Mesothelial cell of epicardium (in vitro differentiated cells): Measurements from ENCODE around the gene MAGEA10. TPM values are rescaled to one million over a fixed set of nuclear protein-coding genes. Genes with fewer than 3 reads are reported as not detected.
"Not testable (repeated sequence)": the region's sequence is repeated elsewhere in the genome, so short reads cannot be mapped to it uniquely, and the experiment has no call there.

Experiments used
- DNase-seq, 2 experiments: peaks; one replicate each; pipeline ENCODE4 v3.0.0; 2021; ENCODE audit warnings: low spot score in 2 of 2; ENCODE audit not compliant: unreplicated experiment in 2 of 2
- H3K27ac Mint-ChIP-seq: 2 replicates; pipeline ENCODE4 v1.8.0; 2021; ENCODE audit warnings: mixed read lengths
- H3K27me3 Mint-ChIP-seq: 2 replicates; pipeline ENCODE4 v1.8.0; 2021; ENCODE audit warnings: low read depth, mixed read lengths
- H3K36me3 Mint-ChIP-seq: 2 replicates; pipeline ENCODE4 v1.8.0; 2021; ENCODE audit warnings: mixed read lengths
- H3K4me1 Mint-ChIP-seq: 2 replicates; pipeline ENCODE4 v1.8.0; 2021; ENCODE audit warnings: mixed read lengths
- H3K4me3 Mint-ChIP-seq: 2 replicates; pipeline ENCODE4 v1.8.0; 2021; ENCODE audit warnings: mild to moderate bottlenecking, moderate library complexity, mixed read lengths
- H3K9me3 Mint-ChIP-seq: 2 replicates; pipeline ENCODE4 v1.8.0; 2021; ENCODE audit warnings: mixed read lengths
- total RNA-seq: library from RNA; stranded (reverse); gene quantifications from 3 replicates; pipeline ENCODE4 v1.2.1, GENCODE V29; 2021
- TF ChIP-seq, protein P1 (sequence below): fragments of 200-600 bp; sonication (generic); IDR thresholded peaks from one replicate; pipeline ENCODE4 v1.5.0; 2021; ENCODE audit warnings: antibody characterized with exemption; ENCODE audit not compliant: unreplicated experiment

The MAGEA10 gene
- not detected in 3 replicates for total RNA-seq

DNA sequence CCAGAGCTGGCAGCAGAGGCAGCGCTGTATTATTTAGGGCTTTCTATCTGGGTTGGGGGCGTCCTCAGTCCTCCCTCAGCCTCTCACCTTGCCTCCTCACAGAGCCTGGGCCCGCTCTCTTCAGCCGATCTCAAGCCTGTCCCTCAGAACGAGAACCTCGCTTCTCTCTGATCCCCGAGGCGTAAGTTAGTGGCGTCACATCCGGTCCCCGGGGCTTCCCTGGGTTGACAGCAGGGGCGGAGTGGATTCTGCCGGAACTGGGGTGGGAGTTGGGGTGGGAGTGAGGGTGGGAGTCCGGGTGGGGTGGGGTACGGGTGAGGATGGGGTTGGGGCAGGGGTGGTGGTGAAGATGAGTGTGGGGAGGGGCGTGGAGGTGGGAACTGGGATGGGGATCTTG is at the start of gene MAGEA10:
Gene MAGEA10 (minus strand): TSS at position 190 of the 397 bp plus-strand sequence. CDS start 2,957 bp downstream, outside the sequence.
- TF ChIP-seq, protein P1, sequence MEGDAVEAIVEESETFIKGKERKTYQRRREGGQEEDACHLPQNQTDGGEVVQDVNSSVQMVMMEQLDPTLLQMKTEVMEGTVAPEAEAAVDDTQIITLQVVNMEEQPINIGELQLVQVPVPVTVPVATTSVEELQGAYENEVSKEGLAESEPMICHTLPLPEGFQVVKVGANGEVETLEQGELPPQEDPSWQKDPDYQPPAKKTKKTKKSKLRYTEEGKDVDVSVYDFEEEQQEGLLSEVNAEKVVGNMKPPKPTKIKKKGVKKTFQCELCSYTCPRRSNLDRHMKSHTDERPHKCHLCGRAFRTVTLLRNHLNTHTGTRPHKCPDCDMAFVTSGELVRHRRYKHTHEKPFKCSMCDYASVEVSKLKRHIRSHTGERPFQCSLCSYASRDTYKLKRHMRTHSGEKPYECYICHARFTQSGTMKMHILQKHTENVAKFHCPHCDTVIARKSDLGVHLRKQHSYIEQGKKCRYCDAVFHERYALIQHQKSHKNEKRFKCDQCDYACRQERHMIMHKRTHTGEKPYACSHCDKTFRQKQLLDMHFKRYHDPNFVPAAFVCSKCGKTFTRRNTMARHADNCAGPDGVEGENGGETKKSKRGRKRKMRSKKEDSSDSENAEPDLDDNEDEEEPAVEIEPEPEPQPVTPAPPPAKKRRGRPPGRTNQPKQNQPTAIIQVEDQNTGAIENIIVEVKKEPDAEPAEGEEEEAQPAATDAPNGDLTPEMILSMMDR: no peak
- no peak within 1 kb of the TSS for H3K4me3 Mint-ChIP-seq
- H3K27ac Mint-ChIP-seq: no peak within 1 kb of the TSS
- peaks cover 2% of the 10 kb centered on the region for H3K27me3 Mint-ChIP-seq
- H3K4me1 Mint-ChIP-seq: no peaks in the 10 kb centered on the region
- peaks cover 20% of the 10 kb centered on the region for H3K9me3 Mint-ChIP-seq
- H3K36me3 Mint-ChIP-seq: no peaks in the 10 kb centered on the region
- DNase-seq: no peak

DNA sequence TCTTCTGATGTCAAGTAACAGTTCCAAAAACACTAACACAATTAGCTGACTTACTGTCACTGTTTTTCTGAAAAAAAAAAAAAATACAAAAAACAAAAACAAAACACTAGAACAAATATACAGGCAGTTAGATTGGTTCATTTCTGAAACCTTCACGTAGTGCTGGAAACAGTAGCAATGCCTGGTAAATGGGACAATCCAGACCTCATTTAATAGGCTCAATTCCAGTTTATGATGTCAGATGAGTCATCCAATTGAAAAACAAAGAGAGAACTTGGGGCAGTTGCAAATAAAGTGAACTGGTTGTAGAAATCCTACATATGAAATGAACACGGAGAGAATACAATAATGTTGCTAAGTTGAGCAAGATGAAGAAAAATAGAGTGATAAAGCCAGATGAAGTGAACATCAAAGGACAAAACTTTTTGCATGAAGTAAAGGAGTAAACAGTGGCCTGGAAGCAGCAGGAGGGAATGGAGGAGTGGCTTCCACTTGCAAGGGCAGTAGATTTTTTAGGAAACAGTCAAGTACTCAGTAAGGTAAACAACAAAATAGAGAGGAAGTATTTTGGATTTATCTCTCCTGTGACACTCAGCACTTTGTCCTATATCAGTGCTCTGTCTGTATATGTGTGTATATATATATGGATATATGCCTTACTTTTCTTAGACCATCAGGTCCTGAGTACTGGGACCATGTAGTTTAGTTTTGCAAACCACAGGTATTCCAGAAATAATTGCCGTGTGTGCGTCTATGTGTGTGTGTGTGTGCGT is 39.3 kb upstream of the MAGEA10 start:
- Mint-ChIP-seq H3K36me3 (no peaks in the 10 kb centered on the region), H3K4me3 (no peak overlapping the region), H3K9me3 (peaks cover 20% of the 10 kb centered on the region), H3K27ac (no peak overlapping the region), H3K27me3 (no peaks in the 10 kb centered on the region), H3K4me1 (no peaks in the 10 kb centered on the region)
- TF ChIP-seq, protein P1: no peak
- DNase-seq: no peak

DNA sequence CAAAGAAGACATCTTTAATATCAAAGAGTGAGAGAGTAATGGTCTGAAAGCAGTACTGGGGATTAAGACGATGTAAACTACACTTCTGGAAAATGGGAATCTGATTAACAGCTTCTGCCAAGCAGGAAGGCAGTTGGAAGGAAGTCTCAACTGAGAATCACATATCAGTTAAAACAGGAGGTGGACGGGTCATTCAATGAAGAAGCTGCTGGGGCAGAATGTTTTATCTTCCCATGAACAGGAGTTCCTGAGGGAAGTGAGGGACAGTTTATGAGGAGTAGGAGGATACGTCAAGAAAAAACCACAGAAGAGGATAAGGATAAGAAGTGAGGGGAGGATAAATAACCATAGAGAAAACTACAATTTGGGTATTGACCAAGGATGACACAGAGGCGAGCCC is 38.7 kb upstream of the MAGEA10 start:
- H3K4me3 Mint-ChIP-seq: no peak overlapping the region
- no peak overlapping the region for H3K27ac Mint-ChIP-seq
- no peak for DNase-seq
- TF ChIP-seq, protein P1: no peak
- no peaks in the 10 kb centered on the region for H3K27me3 Mint-ChIP-seq
- peaks cover 24% of the 10 kb centered on the region for H3K9me3 Mint-ChIP-seq
- H3K4me1 Mint-ChIP-seq: no peaks in the 10 kb centered on the region
- no peaks in the 10 kb centered on the region for H3K36me3 Mint-ChIP-seq

DNA sequence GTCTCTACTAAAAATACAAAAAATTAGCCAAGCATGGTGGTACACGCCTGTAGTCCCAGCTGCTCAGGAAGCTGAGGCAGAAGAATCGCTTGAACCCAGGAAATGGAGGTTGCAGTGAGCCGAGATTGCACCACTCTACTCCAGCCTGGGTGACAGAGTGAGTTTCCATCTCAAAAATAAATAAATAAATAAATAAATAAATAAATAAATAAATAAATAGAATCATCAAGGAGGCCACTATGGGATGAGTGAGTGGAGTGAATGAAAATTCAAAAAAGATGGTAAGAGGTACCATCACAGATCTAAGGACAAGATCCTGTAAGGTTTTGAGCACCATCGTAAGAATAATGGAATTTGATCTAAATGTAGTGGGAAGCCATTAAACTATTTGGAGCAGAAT is 37.5 kb upstream of the MAGEA10 start:
- H3K27ac Mint-ChIP-seq, DNase-seq, H3K36me3 Mint-ChIP-seq, H3K4me1 Mint-ChIP-seq, H3K27me3 Mint-ChIP-seq, H3K4me3 Mint-ChIP-seq: not testable (repeated sequence)
- H3K9me3 Mint-ChIP-seq: peaks cover 28% of the 10 kb centered on the region

DNA sequence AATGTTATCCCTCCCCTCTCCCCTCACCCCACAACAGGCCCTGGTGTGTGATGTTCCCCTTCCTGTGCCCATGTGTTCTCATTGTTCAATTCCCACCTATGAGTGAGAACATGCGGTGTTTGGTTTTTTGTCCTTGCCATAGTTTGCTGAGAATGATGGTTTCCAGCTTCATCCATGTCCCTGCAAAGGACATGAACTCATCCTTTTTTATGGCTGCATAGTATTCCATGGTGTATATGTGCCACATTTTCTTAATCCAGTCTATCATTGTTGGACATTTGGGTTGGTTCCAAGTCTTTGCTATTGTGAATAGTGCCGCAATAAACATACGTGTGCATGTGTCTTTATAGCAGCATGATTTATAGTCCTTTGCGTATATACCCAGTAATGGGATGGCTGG is 35.5 kb upstream of the MAGEA10 start:
- H3K36me3 Mint-ChIP-seq, H3K27ac Mint-ChIP-seq, H3K4me1 Mint-ChIP-seq: not testable (repeated sequence)

DNA sequence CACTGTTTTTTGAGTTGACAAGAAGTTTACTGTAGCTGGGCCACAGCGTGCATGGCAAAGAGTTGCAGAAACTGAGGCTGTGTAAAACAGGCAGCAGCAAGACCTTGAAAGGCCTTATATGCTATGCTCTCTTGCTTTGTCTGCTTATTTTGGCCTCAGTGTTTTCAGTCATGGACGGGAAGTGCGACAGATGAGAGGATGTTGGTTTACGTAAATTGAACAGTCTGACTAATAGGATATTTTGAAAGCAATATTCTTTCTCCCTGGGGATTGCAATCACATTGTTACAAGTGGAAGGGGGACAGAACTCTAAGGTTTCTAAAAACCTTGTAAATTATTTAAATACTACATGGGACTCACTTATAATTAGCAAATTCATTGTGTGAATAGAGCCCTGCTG is 32.2 kb upstream of the MAGEA10 start:
- Mint-ChIP-seq H3K4me1 (no peaks in the 10 kb centered on the region), H3K27ac (no peak overlapping the region), H3K36me3 (peaks cover 1% of the 10 kb centered on the region), H3K9me3 (peaks cover 38% of the 10 kb centered on the region), H3K27me3 (no peaks in the 10 kb centered on the region), H3K4me3 (no peak overlapping the region)
- TF ChIP-seq, protein P1: no peak
- DNase-seq: no peak

More for the DNA sequence above, 35.5 kb upstream of the MAGEA10 start:
- H3K9me3 Mint-ChIP-seq: peaks cover 21% of the 10 kb centered on the region
- not testable (repeated sequence) for DNase-seq, H3K4me3 Mint-ChIP-seq, H3K27me3 Mint-ChIP-seq
